ENCODE data around the gene GTPBP3. TPM values are rescaled to one million over a fixed set of nuclear protein-coding genes. Genes with fewer than 3 reads are reported as not detected.
A peak's percentile ranks its signal among the peaks of the same experiment; 100 is the strongest.
"Not testable (repeated sequence)": the region's sequence is repeated elsewhere in the genome, so short reads cannot be mapped to it uniquely, and the experiment has no call there.

GTPBP3 gene
- total RNA-seq, 4 donors from 2014 or later: 18.7 to 29.0 (median 25.2) TPM

DNA sequence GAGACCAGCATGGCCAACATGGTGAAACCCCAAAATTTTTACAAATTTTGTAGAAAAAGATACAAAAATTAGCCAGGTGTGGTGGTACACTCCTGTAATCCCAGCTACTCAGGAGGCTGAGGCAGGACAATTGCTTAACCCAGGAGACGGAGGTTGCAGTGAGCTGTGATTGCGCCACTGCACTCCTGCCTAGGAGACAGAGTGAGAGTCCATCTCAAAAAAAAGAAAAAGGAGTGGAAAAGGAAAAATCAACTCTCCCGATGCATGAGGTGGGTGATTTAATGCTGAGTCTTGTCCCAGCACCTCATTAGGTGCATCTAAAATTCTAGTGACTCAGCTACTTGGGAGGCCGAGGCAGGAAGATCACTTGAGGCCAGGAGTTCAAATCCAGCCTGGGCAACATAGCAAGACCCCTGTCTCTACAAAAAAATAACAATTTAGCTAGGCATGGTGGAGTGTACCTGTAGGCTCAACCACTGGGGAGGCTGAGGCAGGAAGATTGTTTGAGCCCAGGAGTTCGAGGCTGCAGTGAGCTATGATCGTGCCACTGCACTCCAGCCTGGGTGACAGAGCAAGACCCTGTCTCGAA lies 19.8 kb downstream of the GTPBP3 start:
- TF ChIP-seq, protein P1, sequence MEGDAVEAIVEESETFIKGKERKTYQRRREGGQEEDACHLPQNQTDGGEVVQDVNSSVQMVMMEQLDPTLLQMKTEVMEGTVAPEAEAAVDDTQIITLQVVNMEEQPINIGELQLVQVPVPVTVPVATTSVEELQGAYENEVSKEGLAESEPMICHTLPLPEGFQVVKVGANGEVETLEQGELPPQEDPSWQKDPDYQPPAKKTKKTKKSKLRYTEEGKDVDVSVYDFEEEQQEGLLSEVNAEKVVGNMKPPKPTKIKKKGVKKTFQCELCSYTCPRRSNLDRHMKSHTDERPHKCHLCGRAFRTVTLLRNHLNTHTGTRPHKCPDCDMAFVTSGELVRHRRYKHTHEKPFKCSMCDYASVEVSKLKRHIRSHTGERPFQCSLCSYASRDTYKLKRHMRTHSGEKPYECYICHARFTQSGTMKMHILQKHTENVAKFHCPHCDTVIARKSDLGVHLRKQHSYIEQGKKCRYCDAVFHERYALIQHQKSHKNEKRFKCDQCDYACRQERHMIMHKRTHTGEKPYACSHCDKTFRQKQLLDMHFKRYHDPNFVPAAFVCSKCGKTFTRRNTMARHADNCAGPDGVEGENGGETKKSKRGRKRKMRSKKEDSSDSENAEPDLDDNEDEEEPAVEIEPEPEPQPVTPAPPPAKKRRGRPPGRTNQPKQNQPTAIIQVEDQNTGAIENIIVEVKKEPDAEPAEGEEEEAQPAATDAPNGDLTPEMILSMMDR (IDR thresholded peaks at IDR 0.05): no peak
- TF ChIP-seq POLR2AphosphoS5 (IDR thresholded peaks at IDR 0.05): no peak
- no peak for TF ChIP-seq POLR2A (IDR thresholded peaks at IDR 0.05)
- no peak for TF ChIP-seq EP300 (IDR thresholded peaks at IDR 0.05)
- peaks cover 2% of the 10 kb centered on the region for H3K27me3 ChIP-seq
- H3K9me3 ChIP-seq: no peaks in the 10 kb centered on the region
- peak overlapping the region; percentile 69 for H3K27ac ChIP-seq
- H3K4me3 ChIP-seq: no peak overlapping the region
- no peaks in the 10 kb centered on the region for H3K36me3 ChIP-seq
- H3K4me1 ChIP-seq: no peaks in the 10 kb centered on the region
- 82% methylated on average over 7 of the region's 7 CpGs for WGBS
- no peak for DNase-seq (ENCODE audit: low spot score in 2 of 2)

DNA sequence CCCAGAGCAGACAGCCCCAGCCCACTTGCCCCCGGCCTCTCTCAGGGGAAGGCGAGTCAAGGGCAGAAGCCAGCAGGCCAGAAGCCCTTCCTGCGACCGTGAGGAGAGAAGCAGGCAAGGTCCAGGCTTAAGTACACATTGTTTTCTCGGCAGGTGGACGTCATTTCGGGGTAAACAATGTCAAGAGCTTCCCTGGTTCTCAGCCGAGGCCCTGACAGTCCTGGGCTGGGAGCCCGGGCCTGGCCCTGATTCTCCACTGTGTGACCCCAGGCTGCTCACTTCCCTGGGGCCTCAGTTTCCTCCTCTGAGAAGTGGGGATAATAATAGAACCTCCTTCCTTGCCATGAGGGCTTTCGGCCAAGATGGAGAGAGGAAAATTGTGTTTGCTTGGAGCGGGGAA lies 20.4 kb downstream of the GTPBP3 start:
- Histone ChIP-seq H3K27ac (peak overlapping the region; percentile 69), H3K4me1 (no peaks in the 10 kb centered on the region), H3K27me3 (no peaks in the 10 kb centered on the region), H3K36me3 (no peaks in the 10 kb centered on the region), H3K9me3 (no peaks in the 10 kb centered on the region), H3K4me3 (no peak overlapping the region)
- TF ChIP-seq, protein P1 (IDR thresholded peaks at IDR 0.05): no peak
- no peak for TF ChIP-seq POLR2A (IDR thresholded peaks at IDR 0.05)
- TF ChIP-seq EP300 (IDR thresholded peaks at IDR 0.05): no peak
- no peak for TF ChIP-seq POLR2AphosphoS5 (IDR thresholded peaks at IDR 0.05)
- WGBS: 91% methylated on average over 10 of the region's 11 CpGs
- no peak for DNase-seq (ENCODE audit: low spot score in 2 of 2)

DNA sequence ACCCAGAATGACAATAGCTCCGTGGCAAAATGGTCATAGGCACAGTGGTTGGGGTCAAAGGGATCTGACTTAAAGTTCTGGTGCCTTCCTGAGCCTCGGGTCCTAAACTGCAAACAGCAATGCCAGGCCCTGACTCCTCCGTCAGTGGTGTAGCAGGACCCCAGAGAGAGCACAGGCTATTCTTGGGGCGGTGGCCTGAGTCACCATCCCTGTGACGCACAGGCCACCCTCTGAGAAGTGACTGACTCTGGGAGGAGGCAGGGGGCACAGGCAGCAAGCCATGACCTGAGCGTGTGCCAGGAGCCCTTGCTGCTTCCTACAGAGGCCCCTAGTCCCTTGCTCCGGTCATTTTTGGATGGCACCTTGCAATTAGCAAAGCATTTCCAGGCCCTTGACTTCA lies 21.0 kb downstream of the GTPBP3 start:
- H3K9me3 ChIP-seq: no peaks in the 10 kb centered on the region
- DNase-seq (ENCODE audit: low spot score in 2 of 2): no peak
- WGBS: 72% methylated on average over 6 of the region's 7 CpGs
- no peak overlapping the region for H3K4me3 ChIP-seq
- no peaks in the 10 kb centered on the region for H3K27me3 ChIP-seq
- no peak for TF ChIP-seq POLR2A (IDR thresholded peaks at IDR 0.05)
- TF ChIP-seq, protein P1 (IDR thresholded peaks at IDR 0.05): no peak
- no peak for TF ChIP-seq EP300 (IDR thresholded peaks at IDR 0.05)
- no peak for TF ChIP-seq POLR2AphosphoS5 (IDR thresholded peaks at IDR 0.05)
- peak overlapping the region; percentile 69 for H3K27ac ChIP-seq
- no peaks in the 10 kb centered on the region for H3K36me3 ChIP-seq
- H3K4me1 ChIP-seq: no peaks in the 10 kb centered on the region

DNA sequence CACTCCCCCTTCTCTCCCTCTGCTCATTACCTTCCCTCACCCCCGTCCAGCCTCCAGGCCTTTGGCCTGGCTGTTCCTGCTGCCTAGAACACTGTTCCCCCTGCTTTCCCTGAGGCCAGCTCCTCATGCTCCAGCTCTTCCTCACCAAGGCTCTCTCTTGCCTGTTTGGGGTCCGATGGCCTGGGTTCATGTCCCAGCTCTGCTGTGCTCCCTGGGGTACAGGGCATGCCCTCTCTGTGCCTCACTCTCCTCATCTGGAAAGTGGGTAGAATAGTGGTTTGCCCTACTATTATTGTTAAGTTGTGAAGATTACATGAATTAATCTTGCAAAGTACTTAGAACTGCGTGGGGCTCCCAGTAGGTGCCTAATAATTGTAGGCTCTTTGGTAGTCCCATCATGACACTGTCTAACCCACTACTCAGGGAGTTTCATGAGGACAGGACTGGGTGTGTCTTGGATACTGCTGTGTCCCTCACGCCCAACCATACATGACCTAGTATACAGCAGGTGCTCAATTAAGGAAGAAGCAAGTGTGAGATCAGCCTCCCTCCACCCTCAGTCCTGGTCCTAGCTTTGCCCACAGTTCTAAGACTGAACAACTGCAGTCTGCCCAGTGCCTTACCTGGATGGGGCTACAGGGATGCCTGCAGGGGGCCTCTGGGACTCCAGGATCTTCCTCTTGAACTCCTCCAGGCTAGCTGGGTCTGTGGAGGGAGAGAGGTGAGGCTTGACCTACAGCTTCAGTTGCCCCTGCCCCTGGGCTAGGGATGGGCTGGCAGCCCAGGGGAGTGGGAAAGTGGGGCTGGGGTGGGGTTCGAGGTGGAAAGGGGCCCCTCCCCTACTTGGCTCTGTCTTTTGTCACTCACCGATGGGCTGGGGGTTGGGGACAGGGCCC lies 22.8 kb downstream of the GTPBP3 start:
- Histone ChIP-seq H3K4me3 (no peak overlapping the region), H3K36me3 (no peaks in the 10 kb centered on the region), H3K9me3 (no peaks in the 10 kb centered on the region), H3K4me1 (no peaks in the 10 kb centered on the region), H3K27ac (no peak overlapping the region), H3K27me3 (no peaks in the 10 kb centered on the region)
- DNase-seq (ENCODE audit: low spot score in 2 of 2): no peak
- TF ChIP-seq POLR2A (IDR thresholded peaks at IDR 0.05) (no peak), POLR2AphosphoS5 (IDR thresholded peaks at IDR 0.05) (no peak), EP300 (IDR thresholded peaks at IDR 0.05) (no peak)
- TF ChIP-seq, protein P1 (IDR thresholded peaks at IDR 0.05): no peak
- 82% methylated on average over 5 of the region's 6 CpGs for WGBS

DNA sequence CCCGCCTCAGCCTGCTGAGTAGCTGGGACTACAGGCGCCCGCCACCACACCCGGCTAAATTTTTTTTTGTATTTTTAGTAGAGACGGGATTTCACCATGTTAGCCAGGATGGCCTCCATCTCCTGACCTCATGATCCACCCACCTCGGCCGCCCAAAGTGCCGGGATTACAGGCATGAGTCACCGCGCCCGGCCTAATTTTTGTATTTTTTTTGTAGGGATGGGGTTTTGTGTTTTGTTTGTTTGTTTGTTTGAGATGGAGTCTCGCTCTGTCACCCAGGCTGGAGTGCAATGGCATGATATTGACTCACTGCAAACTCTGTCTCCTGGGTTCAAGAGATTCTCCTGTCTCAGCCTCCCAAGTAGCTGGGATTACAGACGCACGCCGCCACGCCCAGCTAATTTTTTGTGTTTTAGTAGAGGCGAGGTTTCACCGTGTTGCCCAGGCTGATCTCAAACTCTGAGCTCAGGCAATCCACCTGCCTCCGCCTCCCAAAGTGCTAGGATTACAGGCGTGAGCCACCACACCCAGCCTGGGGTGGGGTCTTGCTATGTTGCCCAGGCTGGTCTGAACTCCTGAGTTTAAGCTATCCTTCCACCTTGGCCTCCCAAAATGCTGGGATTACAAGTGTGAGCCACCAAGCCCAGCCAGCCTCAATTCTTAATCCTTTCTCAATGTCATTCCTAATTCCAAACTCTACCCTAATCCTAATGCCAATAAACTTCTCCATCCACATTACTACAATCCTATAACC lies 26.7 kb downstream of the GTPBP3 start:
- not testable (repeated sequence) for H3K36me3 ChIP-seq; H3K27ac ChIP-seq; H3K9me3 ChIP-seq; H3K27me3 ChIP-seq; H3K4me3 ChIP-seq; DNase-seq (ENCODE audit: low spot score in 2 of 2); H3K4me1 ChIP-seq
- 89% methylated on average over 20 of the region's 20 CpGs for WGBS
